Fibroblast of skin of right biceps (primary cell): ENCODE measurements around the gene GOLT1A.

Experiments
- DNase-seq: peaks from one replicate; pipeline ENCODE4 v3.0.0-alpha.2; 2013

The GOLT1A gene

DNA sequence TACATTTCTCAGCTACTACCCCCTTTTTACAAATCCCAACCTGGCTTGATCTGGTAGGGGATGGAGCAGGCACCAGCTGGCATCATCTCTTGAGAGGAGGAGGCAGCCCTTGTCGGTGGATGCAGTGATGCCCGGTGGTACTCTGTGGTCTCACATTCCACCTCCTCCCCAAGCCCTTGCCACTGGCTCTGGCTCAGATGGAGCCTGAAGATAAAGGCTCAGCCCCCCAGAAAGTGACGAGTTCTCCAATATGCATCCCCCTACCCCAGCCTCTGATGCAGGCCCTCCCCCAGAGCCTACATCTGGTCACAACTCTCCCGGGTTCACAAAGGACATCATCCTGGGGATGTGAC, 3.8 kb upstream of the GOLT1A start:
- DNase-seq: no peak

GRCh38 chr1:204216880-204217647, 3.3 kb upstream of the GOLT1A start:
- DNase-seq: no peak

GRCh38 chr1:204216236-204216635, 2.4 kb upstream of the GOLT1A start:
- no peak for DNase-seq

GRCh38 chr1:204212715-204213114, 1.1 kb downstream of the GOLT1A start:
- DNase-seq: no peak

DNA sequence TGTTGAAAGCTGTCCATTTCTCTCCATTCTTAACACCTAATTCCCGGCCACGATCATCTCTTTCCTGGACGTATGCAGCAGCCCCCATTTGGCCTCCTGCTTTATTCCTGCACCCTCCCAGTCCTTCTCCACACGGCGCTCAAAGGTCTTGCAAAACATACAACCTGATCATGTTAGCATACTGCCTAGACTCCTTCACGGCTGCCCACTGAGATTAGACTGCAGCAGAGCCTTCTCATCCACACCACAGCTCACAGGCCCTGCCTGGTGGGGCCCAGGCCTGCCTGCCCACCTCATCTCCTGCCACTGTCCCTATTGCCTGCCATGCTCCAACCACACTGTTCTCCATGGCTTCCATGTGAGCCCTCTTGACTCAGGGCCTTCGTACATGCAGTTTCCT, 2.7 kb downstream of the GOLT1A start:
- no peak for DNase-seq

GRCh38 chr1:204207136-204207616, 6.6 kb downstream of the GOLT1A start:
- peak; percentile 34 for DNase-seq

- no peak for DNase-seq
Measured at GRCh38 chr1:204206121-204206520, 7.7 kb downstream of the GOLT1A start.

DNA sequence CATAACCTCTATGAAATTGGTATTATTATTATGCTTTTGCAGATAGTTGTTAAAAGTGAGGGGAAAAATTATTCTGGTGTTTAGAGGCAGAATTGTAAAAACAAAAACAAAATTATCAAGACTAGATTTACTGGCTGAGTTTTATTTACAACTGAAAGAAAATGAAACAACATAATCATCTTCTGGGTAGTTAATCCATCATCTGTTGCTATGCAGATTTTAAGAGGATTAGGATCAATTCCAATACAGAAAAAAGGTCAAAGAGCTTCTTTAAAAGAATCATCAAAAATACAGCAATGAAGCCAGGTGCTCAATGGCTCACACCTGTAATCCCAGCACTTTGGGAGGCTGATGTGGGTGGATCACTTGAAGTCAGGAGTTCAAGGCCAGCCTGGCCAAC, 8.3 kb downstream of the GOLT1A start:
- no peak for DNase-seq

DNA sequence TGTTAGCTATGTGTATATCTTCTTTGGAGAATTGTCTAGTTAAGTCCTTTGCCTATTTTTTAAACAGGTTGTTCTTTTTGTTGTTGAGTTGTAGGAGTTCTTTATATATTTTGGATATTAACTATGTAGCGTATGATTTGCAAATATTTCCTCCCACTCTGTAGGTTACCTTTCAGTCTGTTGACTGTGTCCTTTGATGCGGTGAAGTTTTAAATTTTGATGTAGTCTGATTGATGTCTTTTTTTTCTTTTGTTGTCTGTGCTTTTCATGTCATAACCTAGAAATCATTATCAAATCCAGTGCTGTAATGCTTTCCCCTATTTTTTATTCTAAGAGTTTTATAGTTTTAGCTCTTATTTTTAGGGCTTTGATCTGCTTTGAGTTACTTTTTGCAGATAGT, 8.8 kb downstream of the GOLT1A start:
- DNase-seq: no peak

DNA sequence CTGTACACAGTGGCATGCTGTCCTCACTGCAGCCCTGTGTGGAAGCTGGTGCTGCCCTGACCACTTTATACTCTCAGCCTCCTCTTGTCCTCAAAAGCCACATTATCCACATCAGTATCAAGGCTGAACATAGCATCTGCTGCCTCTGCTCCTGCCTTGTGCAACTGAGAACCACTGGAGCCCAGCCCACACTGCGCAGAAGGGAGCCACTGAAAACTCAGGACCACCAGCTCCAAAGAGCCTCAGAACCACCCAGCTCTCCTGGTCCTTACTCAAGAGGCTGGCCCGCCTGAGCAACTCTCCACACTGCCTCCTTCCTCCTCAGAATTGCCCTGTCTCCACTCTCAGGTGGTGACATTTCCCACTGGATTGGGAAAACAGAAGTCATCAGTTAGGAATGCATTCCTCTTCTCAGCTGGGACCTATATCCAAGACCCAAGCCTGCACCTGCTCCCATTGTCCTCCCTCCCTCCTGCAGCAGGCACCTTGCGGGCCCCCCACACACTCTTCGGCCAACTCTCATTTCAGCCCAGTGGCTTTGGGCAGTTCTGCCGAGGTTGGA, 10.5 kb downstream of the GOLT1A start:
- DNase-seq: no peak

- DNase-seq: no peak
Measured at GRCh38 chr1:204202481-204202880, 11.3 kb downstream of the GOLT1A start.

- no peak for DNase-seq
Measured at GRCh38 chr1:204201348-204202040, 12.3 kb downstream of the GOLT1A start.

GRCh38 chr1:204199579-204199978, 14.2 kb downstream of the GOLT1A start:
- DNase-seq: no peak

DNA sequence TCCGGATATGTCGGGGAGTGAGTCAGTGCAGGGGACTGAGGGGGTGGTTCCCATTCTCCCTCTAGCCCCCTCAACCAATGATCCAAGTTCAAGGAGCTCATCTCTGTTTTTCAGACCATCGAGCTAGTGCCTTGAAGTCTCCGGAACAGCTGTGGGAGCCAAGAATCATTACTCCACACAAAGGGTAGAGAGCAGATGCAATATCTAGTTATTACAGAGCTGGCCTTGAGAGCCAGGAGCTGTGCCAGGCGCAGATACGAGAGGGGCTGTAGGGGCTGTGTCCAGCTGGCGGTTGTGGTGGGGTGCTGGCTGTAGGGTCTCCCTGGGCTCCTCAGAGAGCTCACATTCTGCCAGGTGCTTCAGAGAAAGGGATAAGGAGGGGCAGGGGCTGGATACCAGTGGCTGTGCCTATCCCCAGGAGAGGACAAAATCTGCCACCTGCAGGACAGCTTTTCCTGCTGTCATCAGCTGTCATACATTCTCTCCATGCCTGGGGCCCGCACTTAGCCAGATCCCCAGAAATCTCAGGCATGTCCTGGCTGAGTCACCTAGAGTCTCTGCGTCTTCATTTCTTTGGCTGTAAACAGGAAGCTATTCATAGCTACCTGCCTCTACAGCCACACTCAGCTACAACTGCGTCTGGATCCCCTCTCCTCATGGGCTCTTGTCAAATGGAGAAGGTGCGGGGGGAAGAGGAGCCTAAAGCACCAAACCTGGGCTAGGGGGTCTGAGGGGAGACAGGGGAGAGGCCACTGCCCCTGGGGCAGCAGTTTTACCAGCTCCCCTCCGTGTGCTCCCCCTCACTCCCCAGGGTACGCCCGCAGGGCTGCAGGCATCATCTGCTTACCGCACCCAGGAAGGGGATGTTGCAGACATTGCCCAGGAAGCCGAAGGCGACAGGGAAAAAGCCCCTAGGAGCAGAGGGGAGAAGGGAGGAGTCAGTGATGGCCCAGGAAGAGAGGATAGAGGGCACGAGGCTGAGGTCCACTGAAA, 15.1 kb downstream of the GOLT1A start:
- peak; percentile 87 for DNase-seq

- no peak for DNase-seq
Measured at GRCh38 chr1:204197068-204197467, 16.7 kb downstream of the GOLT1A start.

GRCh38 chr1:204196068-204196795, 17.6 kb downstream of the GOLT1A start, which contains the start of gene KISS1:
Gene KISS1 (minus strand): TSS chr1:204196491. CDS start chr1:204192876, 3,615 bp downstream.
- no peak for DNase-seq

- no peak for DNase-seq
Measured at GRCh38 chr1:204194771-204195170, 19.0 kb downstream of the GOLT1A start.

- DNase-seq: no peak
Measured at GRCh38 chr1:204194080-204194479, 19.7 kb downstream of the GOLT1A start.

DNA sequence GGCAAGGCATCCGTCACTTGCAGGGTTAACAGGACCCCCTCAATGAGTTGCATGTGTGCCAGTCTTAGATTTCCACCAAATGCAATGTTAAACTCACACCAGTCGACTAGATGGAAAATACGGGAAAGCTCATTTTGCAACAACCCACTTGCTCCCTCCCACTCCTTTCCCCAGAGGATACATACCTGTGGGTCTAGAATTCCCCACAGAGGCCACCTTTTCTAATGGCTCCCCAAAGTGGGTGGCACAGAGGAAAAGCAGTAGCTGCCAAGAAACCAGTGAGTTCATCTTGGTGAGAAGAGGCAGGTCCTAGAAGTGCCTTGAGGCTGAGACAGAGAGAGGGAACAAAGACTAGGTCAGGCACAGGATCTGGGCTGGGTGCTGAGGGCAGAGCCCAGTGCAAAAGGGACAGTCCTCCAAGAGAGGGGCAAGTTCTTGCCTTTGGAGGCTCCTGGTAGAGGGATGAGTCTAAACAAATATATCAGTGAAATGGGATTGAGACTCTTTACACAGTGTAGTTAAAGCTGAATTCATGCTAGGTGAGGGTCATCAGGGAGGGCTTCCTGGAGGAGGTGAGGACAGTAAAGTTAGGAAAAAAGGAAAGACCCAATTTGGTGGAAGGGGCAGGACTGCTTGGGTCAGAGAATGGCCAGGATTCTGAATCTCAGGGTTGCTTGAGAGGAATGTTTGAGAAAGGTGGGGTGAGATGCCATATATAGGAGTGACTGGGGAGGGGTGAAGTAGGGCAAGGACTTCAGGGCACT, 21.0 kb downstream of the GOLT1A start:
- DNase-seq: peak; percentile 29

DNA sequence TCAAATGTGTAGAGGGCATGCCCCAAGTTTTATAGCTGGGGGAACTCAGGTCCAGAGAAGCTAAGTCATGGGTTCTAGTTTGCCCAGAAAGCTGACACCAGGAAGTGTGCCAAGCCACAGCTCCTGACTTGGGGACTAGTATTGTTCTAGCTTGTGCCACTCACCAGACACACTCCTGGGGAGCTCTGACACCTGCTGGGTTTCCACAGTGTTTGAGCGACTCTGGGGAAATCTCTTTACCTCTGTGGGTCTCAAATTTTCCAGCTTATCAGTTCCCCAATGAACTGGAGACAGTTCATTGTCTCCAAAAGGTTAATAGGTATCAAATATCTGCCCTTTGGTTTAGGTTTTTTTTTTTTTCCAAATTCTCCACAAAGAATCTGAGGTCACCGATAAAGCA, 21.7 kb downstream of the GOLT1A start:
- no peak for DNase-seq

- no peak for DNase-seq
Measured at GRCh38 chr1:204191456-204191855, 22.3 kb downstream of the GOLT1A start.
